ENCODE measurements around the gene IKZF3. TPM values are rescaled to one million over a fixed set of nuclear protein-coding genes. Genes with fewer than 3 reads are reported as not detected.

Gene IKZF3
- total RNA-seq, 1 donor from 2014 or later = 8.2 TPM

DNA sequence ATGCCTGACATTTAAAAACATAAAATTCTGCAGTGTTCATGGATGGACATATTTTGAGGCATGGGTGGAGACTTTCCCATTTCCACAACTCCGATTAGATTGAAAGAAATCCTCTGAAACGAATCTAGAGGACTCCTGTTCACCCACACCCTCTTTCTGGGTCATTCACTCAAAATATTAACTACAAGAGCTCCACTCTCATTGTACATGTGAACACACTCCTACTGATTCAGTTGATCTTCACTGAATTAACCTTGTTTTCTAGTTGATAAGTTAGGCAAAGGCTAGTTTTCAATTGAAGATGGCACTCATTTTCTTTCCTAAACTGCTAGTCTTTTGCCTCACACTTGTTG lies 82.3 kb downstream of the IKZF3 start:
- ATAC-seq = no peak
- DNase-seq = no peak
- intact Hi-C loops (cut with DNase I) = no loop called here
- H3K4me3 ChIP-seq = no peak overlapping the region
- H3K27ac ChIP-seq = peak overlapping the region; percentile 43
- H3K27me3 ChIP-seq = no peaks in the 10 kb centered on the region
- no peaks in the 10 kb centered on the region for H3K9me3 ChIP-seq
- H3K36me3 ChIP-seq = no peaks in the 10 kb centered on the region
- TF ChIP-seq, protein P1, sequence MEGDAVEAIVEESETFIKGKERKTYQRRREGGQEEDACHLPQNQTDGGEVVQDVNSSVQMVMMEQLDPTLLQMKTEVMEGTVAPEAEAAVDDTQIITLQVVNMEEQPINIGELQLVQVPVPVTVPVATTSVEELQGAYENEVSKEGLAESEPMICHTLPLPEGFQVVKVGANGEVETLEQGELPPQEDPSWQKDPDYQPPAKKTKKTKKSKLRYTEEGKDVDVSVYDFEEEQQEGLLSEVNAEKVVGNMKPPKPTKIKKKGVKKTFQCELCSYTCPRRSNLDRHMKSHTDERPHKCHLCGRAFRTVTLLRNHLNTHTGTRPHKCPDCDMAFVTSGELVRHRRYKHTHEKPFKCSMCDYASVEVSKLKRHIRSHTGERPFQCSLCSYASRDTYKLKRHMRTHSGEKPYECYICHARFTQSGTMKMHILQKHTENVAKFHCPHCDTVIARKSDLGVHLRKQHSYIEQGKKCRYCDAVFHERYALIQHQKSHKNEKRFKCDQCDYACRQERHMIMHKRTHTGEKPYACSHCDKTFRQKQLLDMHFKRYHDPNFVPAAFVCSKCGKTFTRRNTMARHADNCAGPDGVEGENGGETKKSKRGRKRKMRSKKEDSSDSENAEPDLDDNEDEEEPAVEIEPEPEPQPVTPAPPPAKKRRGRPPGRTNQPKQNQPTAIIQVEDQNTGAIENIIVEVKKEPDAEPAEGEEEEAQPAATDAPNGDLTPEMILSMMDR (IDR thresholded peaks at IDR 0.05) = no peak
- peaks cover 15% of the 10 kb centered on the region for H3K4me1 ChIP-seq

DNA sequence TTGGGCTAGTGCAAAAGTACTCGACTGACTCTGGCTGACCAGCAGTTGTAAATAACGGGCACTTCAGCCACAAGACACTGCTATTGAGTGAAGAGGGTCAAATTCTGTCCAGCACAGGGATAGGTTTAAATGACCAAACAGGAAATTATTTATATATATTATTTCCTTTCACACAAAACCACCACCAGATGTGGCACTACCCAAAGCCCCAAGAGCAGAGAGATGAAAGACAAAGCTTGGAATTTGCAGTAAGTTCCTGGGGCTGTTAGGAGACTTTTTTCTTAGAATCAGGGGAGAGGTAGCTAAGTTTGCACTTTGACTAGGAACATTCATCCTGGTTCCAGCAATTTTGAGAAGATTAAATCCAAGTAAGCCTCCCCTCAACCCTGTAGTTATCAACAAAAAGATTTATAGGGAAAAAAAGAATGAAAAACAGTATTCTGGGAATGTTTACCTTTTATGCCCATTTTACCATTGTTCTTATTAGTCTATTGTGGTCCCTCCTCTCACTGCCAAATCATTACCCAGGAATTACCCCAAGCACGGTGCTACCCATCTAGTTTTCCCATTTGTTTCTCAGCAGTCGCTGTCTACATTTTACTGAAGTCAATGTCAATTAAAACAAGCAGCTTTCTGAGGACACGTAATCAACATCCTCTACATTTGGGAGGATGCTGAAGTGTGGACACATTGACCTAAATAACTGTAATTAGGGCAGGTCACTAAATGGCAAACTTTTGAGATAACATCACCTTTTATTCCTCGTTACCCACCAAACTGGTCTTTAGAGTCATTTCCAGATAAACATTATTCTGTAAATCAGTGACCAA lies 82.9 kb downstream of the IKZF3 start:
- intact Hi-C loops (cut with DNase I) = no loop called here

DNA sequence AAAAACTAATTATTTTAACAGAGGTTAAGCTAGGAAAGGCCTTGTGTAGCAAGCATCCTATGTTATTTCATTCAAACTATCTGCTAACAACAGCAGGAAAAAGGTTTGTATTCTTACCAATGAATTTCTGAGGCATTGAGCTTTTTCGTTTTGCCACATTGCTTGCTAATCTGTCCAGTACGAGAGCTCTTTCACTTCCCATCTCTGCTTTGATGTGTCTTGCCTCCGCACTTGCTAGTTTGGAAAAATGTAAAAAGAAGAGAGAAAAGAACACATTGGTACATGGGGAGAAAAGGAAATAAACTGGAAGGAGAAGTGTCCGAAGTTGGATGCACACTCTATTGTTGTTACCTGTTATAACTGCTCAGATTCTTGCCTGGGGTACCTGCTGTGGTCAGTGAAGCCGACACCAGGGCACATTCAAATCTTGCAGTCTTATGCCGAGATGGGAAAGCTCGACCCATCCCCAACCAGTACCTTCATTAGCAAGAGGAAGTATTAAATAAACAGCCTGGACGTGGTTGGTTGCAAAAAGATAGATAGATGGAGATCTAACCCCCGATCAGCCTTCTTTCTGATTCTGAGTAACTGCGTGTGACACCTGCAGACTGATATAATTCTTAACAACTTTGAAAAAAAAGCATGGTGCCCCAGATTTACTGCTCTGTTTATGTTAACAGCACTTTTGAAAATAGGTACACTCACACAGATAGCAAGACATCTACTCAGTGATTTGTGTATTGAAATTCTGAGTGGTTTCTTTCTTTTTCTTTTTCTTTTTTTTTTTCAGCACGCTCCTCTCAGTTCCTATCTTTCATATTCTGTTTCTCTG lies 86.4 kb downstream of the IKZF3 start:
- H3K4me1 ChIP-seq = peaks cover 9% of the 10 kb centered on the region
- H3K27ac ChIP-seq = peak overlapping the region; percentile 33
- no peaks in the 10 kb centered on the region for H3K27me3 ChIP-seq
- intact Hi-C loops (cut with DNase I) = no loop called here
- peak overlapping the region; percentile 34 for H3K4me3 ChIP-seq
- TF ChIP-seq, protein P1 (IDR thresholded peaks at IDR 0.05) = no peak
- ATAC-seq (no peak), DNase-seq (no peak)
- no peaks in the 10 kb centered on the region for H3K9me3 ChIP-seq
- H3K36me3 ChIP-seq = no peaks in the 10 kb centered on the region

More for the DNA sequence above, 82.9 kb downstream of the IKZF3 start:
- H3K4me1 ChIP-seq = peaks cover 15% of the 10 kb centered on the region
- peak overlapping the region; percentile 43 for H3K27ac ChIP-seq
- no peak overlapping the region for H3K4me3 ChIP-seq
- ATAC-seq = no peak
- no peaks in the 10 kb centered on the region for H3K9me3 ChIP-seq
- DNase-seq = no peak
- no peaks in the 10 kb centered on the region for H3K27me3 ChIP-seq
- TF ChIP-seq, protein P1 (IDR thresholded peaks at IDR 0.05) = no peak
- H3K36me3 ChIP-seq = no peaks in the 10 kb centered on the region

DNA sequence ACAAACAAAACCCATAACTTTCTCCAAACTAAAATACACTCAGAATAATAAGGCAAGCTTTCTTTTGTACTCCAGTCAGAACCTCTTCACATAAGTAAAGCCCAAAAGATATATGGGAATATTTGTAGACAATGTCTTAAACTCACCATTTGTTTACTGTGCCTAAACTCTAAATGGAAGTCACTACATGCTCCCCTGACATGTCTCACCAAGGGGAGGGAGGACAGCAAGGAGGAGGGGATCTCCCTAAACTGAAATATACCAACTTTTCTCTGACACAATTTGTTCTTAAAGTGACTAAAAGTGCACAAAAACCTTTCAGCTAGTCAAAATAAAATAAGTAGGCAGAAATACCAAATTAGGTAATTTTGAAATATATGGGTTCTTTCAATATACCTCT lies 87.9 kb downstream of the IKZF3 start:
- ATAC-seq = no peak
- Histone ChIP-seq H3K4me3 (peak overlapping the region; percentile 32), H3K27me3 (no peaks in the 10 kb centered on the region)

DNA sequence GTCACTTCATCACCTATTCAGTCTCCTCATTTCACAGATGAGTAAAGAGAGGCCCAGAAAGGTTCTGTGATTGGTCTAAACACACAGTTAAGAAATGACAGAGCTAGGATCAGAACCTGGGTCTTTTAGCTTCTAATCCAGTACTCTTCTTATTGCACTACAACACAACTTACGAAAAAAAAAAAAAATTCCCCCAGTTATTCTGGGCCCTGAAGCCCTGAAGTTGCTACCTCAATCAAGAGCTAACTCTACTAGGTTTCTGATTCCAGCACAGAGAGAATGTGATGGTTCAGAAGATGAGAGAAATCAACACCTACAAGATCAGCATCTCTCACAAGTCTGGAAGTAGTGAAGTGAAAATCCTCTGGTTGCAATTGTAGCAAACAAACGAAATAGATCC lies 89.1 kb downstream of the IKZF3 start:
- H3K4me1 ChIP-seq = no peaks in the 10 kb centered on the region
- peak overlapping the region; percentile 19 for H3K4me3 ChIP-seq
- no peaks in the 10 kb centered on the region for H3K9me3 ChIP-seq
- TF ChIP-seq, protein P1 (IDR thresholded peaks at IDR 0.05) = no peak
- no peaks in the 10 kb centered on the region for H3K36me3 ChIP-seq
- DNase-seq (no peak), ATAC-seq (no peak)
- intact Hi-C loops (cut with DNase I) = no loop called here
- no peak overlapping the region for H3K27ac ChIP-seq
- H3K27me3 ChIP-seq = no peaks in the 10 kb centered on the region

More for the DNA sequence above, 87.9 kb downstream of the IKZF3 start:
- TF ChIP-seq, protein P1 (IDR thresholded peaks at IDR 0.05) = no peak
- no peak overlapping the region for H3K27ac ChIP-seq
- intact Hi-C loops (cut with DNase I) = no loop called here
- H3K4me1 ChIP-seq = peaks cover 5% of the 10 kb centered on the region
- DNase-seq = no peak
- no peaks in the 10 kb centered on the region for H3K36me3 ChIP-seq
- H3K9me3 ChIP-seq = no peaks in the 10 kb centered on the region

Data from upper lobe of right lung (tissue), 1 donor.